ENCODE data around the gene SLC22A25.

The SLC22A25 gene

GRCh38 chr11:63243533-63243932 lies at the start of gene SLC22A25:
SLC22A25 (minus strand) TSS chr11:63243599; CDS start chr11:63229652, 13,947 bp downstream.
- no peak for TF ChIP-seq CREB1 (IDR thresholded peaks at IDR 0.05; ENCODE audit: low read depth)
- no peak for TF ChIP-seq REST (IDR thresholded peaks at IDR 0.05; ENCODE audit: low read depth)
- no peak for TF ChIP-seq FOXM1 (IDR thresholded peaks at IDR 0.05; ENCODE audit: borderline replicate concordance, low read depth)
- no peak for TF ChIP-seq TEAD4 (IDR thresholded peaks at IDR 0.05)
- no peak for TF ChIP-seq USF1 (IDR thresholded peaks at IDR 0.05)

GRCh38 chr11:63290285-63290684 lies 46.9 kb upstream of the SLC22A25 start:
- no peak for TF ChIP-seq ZBTB7A (IDR thresholded peaks at IDR 0.05; ENCODE audit: low read depth)
- no peak for TF ChIP-seq TCF12 (IDR thresholded peaks at IDR 0.05; ENCODE audit: low read depth)
- TF ChIP-seq CREB1 (IDR thresholded peaks at IDR 0.05; ENCODE audit: low read depth), result no peak
- no peak for TF ChIP-seq YY1 (IDR thresholded peaks at IDR 0.05; ENCODE audit: low read depth)
- no peak for TF ChIP-seq MAX (IDR thresholded peaks at IDR 0.05)
- no peak for TF ChIP-seq CEBPB (IDR thresholded peaks at IDR 0.05)
- TF ChIP-seq NFIC (IDR thresholded peaks at IDR 0.05), result no peak
- no peak for TF ChIP-seq TEAD4 (IDR thresholded peaks at IDR 0.05)
- TF ChIP-seq RAD21 (IDR thresholded peaks at IDR 0.05; ENCODE audit: low read depth), result no peak
- no peak for TF ChIP-seq EGR1 (IDR thresholded peaks at IDR 0.05)
- TF ChIP-seq EP300 (IDR thresholded peaks at IDR 0.05; ENCODE audit: borderline replicate concordance), result no peak
- TF ChIP-seq FOXM1 (IDR thresholded peaks at IDR 0.05; ENCODE audit: borderline replicate concordance, low read depth), result no peak
- no peak for TF ChIP-seq REST (IDR thresholded peaks at IDR 0.05; ENCODE audit: low read depth)
- no peak for TF ChIP-seq TAF1 (IDR thresholded peaks at IDR 0.05; ENCODE audit: low read depth)
- no peak for TF ChIP-seq USF1 (IDR thresholded peaks at IDR 0.05)

GRCh38 chr11:63289658-63290057 lies 46.3 kb upstream of the SLC22A25 start:
- no peak for TF ChIP-seq RAD21 (IDR thresholded peaks at IDR 0.05; ENCODE audit: low read depth)
- no peak for TF ChIP-seq CEBPB (IDR thresholded peaks at IDR 0.05)
- TF ChIP-seq CREB1 (IDR thresholded peaks at IDR 0.05; ENCODE audit: low read depth), result no peak
- no peak for TF ChIP-seq NFIC (IDR thresholded peaks at IDR 0.05)
- no peak for TF ChIP-seq TAF1 (IDR thresholded peaks at IDR 0.05; ENCODE audit: low read depth)
- no peak for TF ChIP-seq EGR1 (IDR thresholded peaks at IDR 0.05)
- no peak for TF ChIP-seq REST (IDR thresholded peaks at IDR 0.05; ENCODE audit: low read depth)
- no peak for TF ChIP-seq YY1 (IDR thresholded peaks at IDR 0.05; ENCODE audit: low read depth)
- no peak for TF ChIP-seq FOXM1 (IDR thresholded peaks at IDR 0.05; ENCODE audit: borderline replicate concordance, low read depth)
- TF ChIP-seq ZBTB7A (IDR thresholded peaks at IDR 0.05; ENCODE audit: low read depth), result no peak
- no peak for TF ChIP-seq TCF12 (IDR thresholded peaks at IDR 0.05; ENCODE audit: low read depth)
- no peak for TF ChIP-seq TEAD4 (IDR thresholded peaks at IDR 0.05)
- no peak for TF ChIP-seq MAX (IDR thresholded peaks at IDR 0.05)
- no peak for TF ChIP-seq EP300 (IDR thresholded peaks at IDR 0.05; ENCODE audit: borderline replicate concordance)
- TF ChIP-seq USF1 (IDR thresholded peaks at IDR 0.05), result no peak

- no peak for TF ChIP-seq TEAD4 (IDR thresholded peaks at IDR 0.05)
- TF ChIP-seq YY1 (IDR thresholded peaks at IDR 0.05; ENCODE audit: low read depth), result no peak
- no peak for TF ChIP-seq RAD21 (IDR thresholded peaks at IDR 0.05; ENCODE audit: low read depth)
- no peak for TF ChIP-seq CREB1 (IDR thresholded peaks at IDR 0.05; ENCODE audit: low read depth)
These were observed 39.2 kb upstream of the SLC22A25 start for GRCh38 chr11:63282579-63282978.

Data from Ishikawa (cell line).